ENCODE measurements around the gene KIAA0930. TPM values are rescaled to one million over a fixed set of nuclear protein-coding genes. Genes with fewer than 3 reads are reported as not detected.

The KIAA0930 gene
- total and polyA plus RNA-seq, 2 experiments from 2014 or later, result 15.0 to 78.6 TPM

DNA sequence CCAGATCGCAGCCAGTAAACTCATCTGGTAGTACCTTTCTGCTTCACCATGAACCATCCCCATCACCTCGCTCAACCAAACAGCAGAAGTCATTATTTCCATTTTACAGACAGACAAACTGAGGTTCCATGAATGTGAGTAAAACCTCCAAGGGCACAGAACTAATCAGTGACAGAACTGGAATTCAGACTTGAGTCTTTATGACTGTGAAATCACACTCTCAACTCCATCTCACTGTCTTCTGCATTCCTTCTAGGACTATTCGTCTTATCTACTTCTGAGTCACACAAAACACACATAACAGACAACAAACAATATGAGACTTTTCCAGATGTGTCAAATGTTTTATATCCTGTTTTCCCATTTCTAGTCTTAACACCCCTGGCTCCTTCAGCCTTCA, 86.3 kb downstream of the KIAA0930 start:
- H3K4me1 Mint-ChIP-seq, result peaks cover 4% of the 10 kb centered on the region; the same call in 1 of the 3 replicates
- Histone ChIP-seq H3K4me1 (ENCODE audit: insufficient read depth) (peaks cover 1% of the 10 kb centered on the region; the same call in 1 of the 2 replicates), H4K20me1 (replicated peaks; ENCODE audit: insufficient read depth) (peaks cover 19% of the 10 kb centered on the region), H3K36me3 (ENCODE audit: insufficient read depth) (peaks cover 11% of the 10 kb centered on the region; the same call in 1 of the 2 replicates), H3K4me3 (no peak overlapping the region), H3K4me2 (no peak overlapping the region), H3K9me2 (ENCODE audit: insufficient read depth) (no peaks in the 10 kb centered on the region), H3K79me2 (replicated peaks; ENCODE audit: insufficient read depth) (peaks cover 16% of the 10 kb centered on the region), H3K27me3 (ENCODE audit: insufficient read depth) (no peaks in the 10 kb centered on the region), H3F3A (replicated peaks; ENCODE audit: low read depth) (0 out of 2 replicates have a peak, but pooled peaks cover 12% of the 10 kb centered on the region), H3K27ac (ENCODE audit: low read depth) (no peak overlapping the region), H2AFZ (no peak overlapping the region)
- no peaks in the 10 kb centered on the region for H3K9me3 Mint-ChIP-seq
- peaks cover 4% of the 10 kb centered on the region for H3K27me3 Mint-ChIP-seq (ENCODE audit: insufficient read depth, low read depth, poor library complexity)
- TF ChIP-seq, protein P1, sequence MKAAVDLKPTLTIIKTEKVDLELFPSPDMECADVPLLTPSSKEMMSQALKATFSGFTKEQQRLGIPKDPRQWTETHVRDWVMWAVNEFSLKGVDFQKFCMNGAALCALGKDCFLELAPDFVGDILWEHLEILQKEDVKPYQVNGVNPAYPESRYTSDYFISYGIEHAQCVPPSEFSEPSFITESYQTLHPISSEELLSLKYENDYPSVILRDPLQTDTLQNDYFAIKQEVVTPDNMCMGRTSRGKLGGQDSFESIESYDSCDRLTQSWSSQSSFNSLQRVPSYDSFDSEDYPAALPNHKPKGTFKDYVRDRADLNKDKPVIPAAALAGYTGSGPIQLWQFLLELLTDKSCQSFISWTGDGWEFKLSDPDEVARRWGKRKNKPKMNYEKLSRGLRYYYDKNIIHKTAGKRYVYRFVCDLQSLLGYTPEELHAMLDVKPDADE (IDR thresholded peaks at IDR 0.05), result no peak
- no peak for TF ChIP-seq ZNF331 (CRISPR knock-in tag; IDR thresholded peaks at IDR 0.05; ENCODE audit: low read depth)
- no peak for TF ChIP-seq STAT1 (IDR thresholded peaks at IDR 0.05; ENCODE audit: unreplicated experiment)
- TF ChIP-seq CREB1 (CRISPR knock-in tag; IDR thresholded peaks at IDR 0.05; ENCODE audit: low read depth), result no peak
- TF ChIP-seq ZNF114 (CRISPR knock-in tag; IDR thresholded peaks at IDR 0.05), result no peak
- TF ChIP-seq NANOG (IDR thresholded peaks at IDR 0.05; ENCODE audit: borderline replicate concordance), result no peak
- TF ChIP-seq, protein P2, sequence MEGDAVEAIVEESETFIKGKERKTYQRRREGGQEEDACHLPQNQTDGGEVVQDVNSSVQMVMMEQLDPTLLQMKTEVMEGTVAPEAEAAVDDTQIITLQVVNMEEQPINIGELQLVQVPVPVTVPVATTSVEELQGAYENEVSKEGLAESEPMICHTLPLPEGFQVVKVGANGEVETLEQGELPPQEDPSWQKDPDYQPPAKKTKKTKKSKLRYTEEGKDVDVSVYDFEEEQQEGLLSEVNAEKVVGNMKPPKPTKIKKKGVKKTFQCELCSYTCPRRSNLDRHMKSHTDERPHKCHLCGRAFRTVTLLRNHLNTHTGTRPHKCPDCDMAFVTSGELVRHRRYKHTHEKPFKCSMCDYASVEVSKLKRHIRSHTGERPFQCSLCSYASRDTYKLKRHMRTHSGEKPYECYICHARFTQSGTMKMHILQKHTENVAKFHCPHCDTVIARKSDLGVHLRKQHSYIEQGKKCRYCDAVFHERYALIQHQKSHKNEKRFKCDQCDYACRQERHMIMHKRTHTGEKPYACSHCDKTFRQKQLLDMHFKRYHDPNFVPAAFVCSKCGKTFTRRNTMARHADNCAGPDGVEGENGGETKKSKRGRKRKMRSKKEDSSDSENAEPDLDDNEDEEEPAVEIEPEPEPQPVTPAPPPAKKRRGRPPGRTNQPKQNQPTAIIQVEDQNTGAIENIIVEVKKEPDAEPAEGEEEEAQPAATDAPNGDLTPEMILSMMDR (conservative IDR thresholded peaks at IDR 0.05; ENCODE audit: low read depth in 2 of 2), result no peak
- no peak for TF ChIP-seq EZH2phosphoT487 (IDR thresholded peaks at IDR 0.05; ENCODE audit: unreplicated experiment)
- TF ChIP-seq, protein P3, sequence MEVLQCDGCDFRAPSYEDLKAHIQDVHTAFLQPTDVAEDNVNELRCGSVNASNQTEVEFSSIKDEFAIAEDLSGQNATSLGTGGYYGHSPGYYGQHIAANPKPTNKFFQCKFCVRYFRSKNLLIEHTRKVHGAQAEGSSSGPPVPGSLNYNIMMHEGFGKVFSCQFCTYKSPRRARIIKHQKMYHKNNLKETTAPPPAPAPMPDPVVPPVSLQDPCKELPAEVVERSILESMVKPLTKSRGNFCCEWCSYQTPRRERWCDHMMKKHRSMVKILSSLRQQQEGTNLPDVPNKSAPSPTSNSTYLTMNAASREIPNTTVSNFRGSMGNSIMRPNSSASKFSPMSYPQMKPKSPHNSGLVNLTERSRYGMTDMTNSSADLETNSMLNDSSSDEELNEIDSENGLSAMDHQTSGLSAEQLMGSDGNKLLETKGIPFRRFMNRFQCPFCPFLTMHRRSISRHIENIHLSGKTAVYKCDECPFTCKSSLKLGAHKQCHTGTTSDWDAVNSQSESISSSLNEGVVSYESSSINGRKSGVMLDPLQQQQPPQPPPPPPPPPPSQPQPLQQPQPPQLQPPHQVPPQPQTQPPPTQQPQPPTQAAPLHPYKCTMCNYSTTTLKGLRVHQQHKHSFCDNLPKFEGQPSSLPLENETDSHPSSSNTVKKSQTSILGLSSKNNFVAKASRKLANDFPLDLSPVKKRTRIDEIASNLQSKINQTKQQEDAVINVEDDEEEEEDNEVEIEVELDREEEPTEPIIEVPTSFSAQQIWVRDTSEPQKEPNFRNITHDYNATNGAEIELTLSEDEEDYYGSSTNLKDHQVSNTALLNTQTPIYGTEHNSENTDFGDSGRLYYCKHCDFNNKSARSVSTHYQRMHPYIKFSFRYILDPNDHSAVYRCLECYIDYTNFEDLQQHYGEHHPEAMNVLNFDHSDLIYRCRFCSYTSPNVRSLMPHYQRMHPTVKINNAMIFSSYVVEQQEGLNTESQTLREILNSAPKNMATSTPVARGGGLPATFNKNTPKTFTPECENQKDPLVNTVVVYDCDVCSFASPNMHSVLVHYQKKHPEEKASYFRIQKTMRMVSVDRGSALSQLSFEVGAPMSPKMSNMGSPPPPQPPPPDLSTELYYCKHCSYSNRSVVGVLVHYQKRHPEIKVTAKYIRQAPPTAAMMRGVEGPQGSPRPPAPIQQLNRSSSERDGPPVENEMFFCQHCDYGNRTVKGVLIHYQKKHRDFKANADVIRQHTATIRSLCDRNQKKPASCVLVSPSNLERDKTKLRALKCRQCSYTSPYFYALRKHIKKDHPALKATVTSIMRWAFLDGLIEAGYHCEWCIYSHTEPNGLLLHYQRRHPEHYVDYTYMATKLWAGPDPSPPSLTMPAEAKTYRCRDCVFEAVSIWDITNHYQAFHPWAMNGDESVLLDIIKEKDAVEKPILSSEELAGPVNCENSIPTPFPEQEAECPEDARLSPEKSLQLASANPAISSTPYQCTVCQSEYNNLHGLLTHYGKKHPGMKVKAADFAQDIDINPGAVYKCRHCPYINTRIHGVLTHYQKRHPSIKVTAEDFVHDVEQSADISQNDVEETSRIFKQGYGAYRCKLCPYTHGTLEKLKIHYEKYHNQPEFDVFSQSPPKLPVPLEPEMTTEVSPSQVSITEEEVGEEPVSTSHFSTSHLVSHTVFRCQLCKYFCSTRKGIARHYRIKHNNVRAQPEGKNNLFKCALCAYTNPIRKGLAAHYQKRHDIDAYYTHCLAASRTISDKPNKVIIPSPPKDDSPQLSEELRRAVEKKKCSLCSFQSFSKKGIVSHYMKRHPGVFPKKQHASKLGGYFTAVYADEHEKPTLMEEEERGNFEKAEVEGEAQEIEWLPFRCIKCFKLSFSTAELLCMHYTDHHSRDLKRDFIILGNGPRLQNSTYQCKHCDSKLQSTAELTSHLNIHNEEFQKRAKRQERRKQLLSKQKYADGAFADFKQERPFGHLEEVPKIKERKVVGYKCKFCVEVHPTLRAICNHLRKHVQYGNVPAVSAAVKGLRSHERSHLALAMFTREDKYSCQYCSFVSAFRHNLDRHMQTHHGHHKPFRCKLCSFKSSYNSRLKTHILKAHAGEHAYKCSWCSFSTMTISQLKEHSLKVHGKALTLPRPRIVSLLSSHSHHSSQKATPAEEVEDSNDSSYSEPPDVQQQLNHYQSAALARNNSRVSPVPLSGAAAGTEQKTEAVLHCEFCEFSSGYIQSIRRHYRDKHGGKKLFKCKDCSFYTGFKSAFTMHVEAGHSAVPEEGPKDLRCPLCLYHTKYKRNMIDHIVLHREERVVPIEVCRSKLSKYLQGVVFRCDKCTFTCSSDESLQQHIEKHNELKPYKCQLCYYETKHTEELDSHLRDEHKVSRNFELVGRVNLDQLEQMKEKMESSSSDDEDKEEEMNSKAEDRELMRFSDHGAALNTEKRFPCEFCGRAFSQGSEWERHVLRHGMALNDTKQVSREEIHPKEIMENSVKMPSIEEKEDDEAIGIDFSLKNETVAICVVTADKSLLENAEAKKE (CRISPR knock-in tag; IDR thresholded peaks at IDR 0.05), result no peak
- TF ChIP-seq EZH2 (IDR thresholded peaks at IDR 0.05; ENCODE audit: low read depth, unreplicated experiment), result no peak
- no peak for TF ChIP-seq POLR2AphosphoS5 (IDR thresholded peaks at IDR 0.05; ENCODE audit: low read depth)
- TF ChIP-seq, protein P4, sequence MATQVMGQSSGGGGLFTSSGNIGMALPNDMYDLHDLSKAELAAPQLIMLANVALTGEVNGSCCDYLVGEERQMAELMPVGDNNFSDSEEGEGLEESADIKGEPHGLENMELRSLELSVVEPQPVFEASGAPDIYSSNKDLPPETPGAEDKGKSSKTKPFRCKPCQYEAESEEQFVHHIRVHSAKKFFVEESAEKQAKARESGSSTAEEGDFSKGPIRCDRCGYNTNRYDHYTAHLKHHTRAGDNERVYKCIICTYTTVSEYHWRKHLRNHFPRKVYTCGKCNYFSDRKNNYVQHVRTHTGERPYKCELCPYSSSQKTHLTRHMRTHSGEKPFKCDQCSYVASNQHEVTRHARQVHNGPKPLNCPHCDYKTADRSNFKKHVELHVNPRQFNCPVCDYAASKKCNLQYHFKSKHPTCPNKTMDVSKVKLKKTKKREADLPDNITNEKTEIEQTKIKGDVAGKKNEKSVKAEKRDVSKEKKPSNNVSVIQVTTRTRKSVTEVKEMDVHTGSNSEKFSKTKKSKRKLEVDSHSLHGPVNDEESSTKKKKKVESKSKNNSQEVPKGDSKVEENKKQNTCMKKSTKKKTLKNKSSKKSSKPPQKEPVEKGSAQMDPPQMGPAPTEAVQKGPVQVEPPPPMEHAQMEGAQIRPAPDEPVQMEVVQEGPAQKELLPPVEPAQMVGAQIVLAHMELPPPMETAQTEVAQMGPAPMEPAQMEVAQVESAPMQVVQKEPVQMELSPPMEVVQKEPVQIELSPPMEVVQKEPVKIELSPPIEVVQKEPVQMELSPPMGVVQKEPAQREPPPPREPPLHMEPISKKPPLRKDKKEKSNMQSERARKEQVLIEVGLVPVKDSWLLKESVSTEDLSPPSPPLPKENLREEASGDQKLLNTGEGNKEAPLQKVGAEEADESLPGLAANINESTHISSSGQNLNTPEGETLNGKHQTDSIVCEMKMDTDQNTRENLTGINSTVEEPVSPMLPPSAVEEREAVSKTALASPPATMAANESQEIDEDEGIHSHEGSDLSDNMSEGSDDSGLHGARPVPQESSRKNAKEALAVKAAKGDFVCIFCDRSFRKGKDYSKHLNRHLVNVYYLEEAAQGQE (IDR thresholded peaks at IDR 0.05; ENCODE audit: unreplicated experiment), result no peak
- TF ChIP-seq JUNB (IDR thresholded peaks at IDR 0.05; ENCODE audit: unreplicated experiment), result no peak
- DNase-seq (ENCODE audit: low spot score) (no peak), ATAC-seq (no peak)
- H3K36me3 Mint-ChIP-seq (ENCODE audit: low read depth), result peaks cover 26% of the 10 kb centered on the region
- H3K4me3 Mint-ChIP-seq, result no peak overlapping the region
- no peak overlapping the region for H3K27ac Mint-ChIP-seq

All from GM23338 (cell line).